Pancreas (tissue), 10 donors: ENCODE data around the gene USB1. TPM values are rescaled to one million over a fixed set of nuclear protein-coding genes. Genes with fewer than 3 reads are reported as not detected.
A peak's percentile ranks its signal among the peaks of the same experiment; 100 is the strongest.

Experiments
- ATAC-seq, 4 donors: fragments of 200-7000 bp; cut with Tn5 transposase; one replicate each; pipeline versions ENCODE4 v1.8.0 to v1.9.1; 2020; ENCODE audit warnings: mild to moderate bottlenecking in 4 of 4, moderate library complexity in 4 of 4
- DNase-seq, 6 donors: peaks; one replicate each; pipeline ENCODE4 v3.0.0-alpha.2; 2020
- FAIRE-seq: peaks from 2 replicates; lab custom pipeline; 2012; peaks lifted over from hg19 to GRCh38; lab: Jason Lieb, UNC
- H3K27ac ChIP-seq, 4 donors: fragments of 200-600 bp; sonication (generic); 1 replicate in 3 of 4; 2 replicates in 1 of 4; pipeline versions ENCODE4 v1.5.0 to v1.8.0; 2020
- H3K27me3 ChIP-seq, 4 donors: fragments of 200-600 bp; one replicate each; pipeline ENCODE4 v1.8.0; 2021
- H3K36me3 ChIP-seq, 3 donors: fragments of 200-600 bp; sonication (generic) in 1 of 3; one replicate each; pipeline versions ENCODE4 v1.5.0 to v1.8.0; 2020 to 2021
- H3K4me1 ChIP-seq, 3 donors: fragments of 200-600 bp; one replicate each; pipeline ENCODE4 v1.8.0; 2021
- H3K4me3 ChIP-seq, 4 donors: fragments of 200-600 bp; sonication (generic) in 2 of 4; one replicate each; pipeline versions ENCODE4 v1.5.0 to v1.8.0; 2020 to 2021
- H3K9me3 ChIP-seq, 4 donors: fragments of 200-600 bp; one replicate each; pipeline ENCODE4 v1.8.0; 2021
- CTCF ChIP-seq, 4 donors: fragments of 200-600 bp; sonication (generic) in 3 of 4; IDR thresholded peaks; one replicate each; pipeline versions ENCODE4 v1.5.0 to v1.8.0; 2021; ENCODE audit warnings: antibody characterized with exemption in 4 of 4
- WGBS, 2 donors: extraction: QIAGEN DNeasy Blood & Tissue Kit; methylation state at CpG; one replicate each; pipeline ENCODE4 v1.1.7; 2013; 5-methylcytosine and 5-hydroxymethylcytosine counted together
- intact Hi-C, 3 donors: fragments of 100-400 bp; cut with DNase I; formaldehyde crosslinking; loops; one replicate each; pipeline versions ENCODE4 v1.11.1 to v1.14.2; 2022
- polyA plus RNA-seq, 2 donors: library from polyadenylated mRNA; stranded (reverse); fragments of 200-250 nt; gene quantifications; one replicate each; pipeline ENCODE4 v1.2.3, GENCODE V29; 2013
- total RNA-seq, 6 donors: library from RNA; stranded (reverse); fragmentation: NEBNext Ultra II Directional in 4 of 6; extraction: Animal tissue kit (Norgen Biotek cat#: 25700) in 4 of 6; gene quantifications; one replicate each; pipeline versions ENCODE4 v1.2.1 to v1.2.4, GENCODE V29; 2021 to 2023
- donor health status: healthy with polysubstance abuse.
- donor health status: DM: no; HTN: no; CAD: no; lungs with moderate emphysema.
- donor health status: DM: no; HTN: no; CAD: no.
- donor health status: control.
- donor health status: control.
- donor health status: Bipolar disorder and iron deficiency.
- donor health status: DM: yes; HTN: yes; CAD: no.
- donor health status: DM: no; HTN: no; CAD: no.
- donor health status: DM: no; HTN: no; CAD: no.
- donor health status: DM: yes; HTN: yes; CAD: no.

The USB1 gene
- total and polyA plus RNA-seq, 8 donors: 13.5 to 23.6 (median 17.7) TPM

- FAIRE-seq (no peak), ATAC-seq (no peak), DNase-seq (no peak)
- Histone ChIP-seq H3K4me3 (no peak overlapping the region), H3K4me1 (peaks cover 10 to 27% (median 19%) of the 10 kb centered on the region in 3 donors), H3K27me3 (no peaks in the 10 kb centered on the region), H3K36me3 (peaks cover 8 to 22% (median 13%) of the 10 kb centered on the region in 3 donors), H3K27ac (no peak overlapping the region), H3K9me3 (no peaks in the 10 kb centered on the region)
- 87 to 91% methylated on average over 18 of the region's 18 CpGs for WGBS, 2 donors
- TF ChIP-seq CTCF (IDR thresholded peaks at IDR 0.05): no peak
- intact Hi-C loops: loop anchor here in 1 of 3 donors (5.0 to 10.0 kb wide), 2 partner anchors 244 to 411 kb away; no protein-coding TSS in a partner anchor
Observed at GRCh38 chr16:57995721-57996405, 5.3 kb upstream of the USB1 start.

GRCh38 chr16:57996406-57997175 lies 4.6 kb upstream of the USB1 start:
- no peak for DNase-seq
- H3K4me3 ChIP-seq: no peak overlapping the region
- H3K4me1 ChIP-seq: peaks cover 10 to 28% (median 19%) of the 10 kb centered on the region in 3 donors
- no peaks in the 10 kb centered on the region for H3K9me3 ChIP-seq
- no peak overlapping the region for H3K27ac ChIP-seq
- no peak for TF ChIP-seq CTCF (IDR thresholded peaks at IDR 0.05)
- H3K36me3 ChIP-seq: peaks cover 8 to 22% (median 13%) of the 10 kb centered on the region in 3 donors
- intact Hi-C loops: loop anchor here in 1 of 3 donors (5.0 to 10.0 kb wide), 2 partner anchors 244 to 412 kb away; no protein-coding TSS in a partner anchor
- H3K27me3 ChIP-seq: no peaks in the 10 kb centered on the region
- no peak for FAIRE-seq
- ATAC-seq: no peak
- WGBS, 2 donors: 96 to 98% methylated on average over 62 of the region's 62 CpGs

- H3K36me3 ChIP-seq: peaks cover 8 to 22% (median 13%) of the 10 kb centered on the region in 3 donors
- no peak for ATAC-seq
Observed at GRCh38 chr16:57997176-57997527, 4.1 kb upstream of the USB1 start.

GRCh38 chr16:57997528-57998265 lies 3.5 kb upstream of the USB1 start:
- H3K27me3 ChIP-seq: no peaks in the 10 kb centered on the region
- DNase-seq (peak in 1 of 6 donors; percentile 74), ATAC-seq (no peak), FAIRE-seq (no peak)
- H3K36me3 ChIP-seq: peaks cover 8 to 22% (median 13%) of the 10 kb centered on the region in 3 donors
- 95% methylated on average over 36 of the region's 36 CpGs for WGBS, 2 donors
- no peak overlapping the region for H3K27ac ChIP-seq
- TF ChIP-seq CTCF (IDR thresholded peaks at IDR 0.05): no peak
- H3K9me3 ChIP-seq: no peaks in the 10 kb centered on the region
- H3K4me1 ChIP-seq: peaks cover 10 to 29% (median 13%) of the 10 kb centered on the region in 3 donors
- no peak overlapping the region for H3K4me3 ChIP-seq
- intact Hi-C loops: loop anchor here in 1 of 3 donors (2.0 to 10.0 kb wide), 3 partner anchors 97 to 413 kb away; no protein-coding TSS in a partner anchor

More at GRCh38 chr16:57997176-57997527, 4.1 kb upstream of the USB1 start:
- Histone ChIP-seq H3K4me3 (no peak overlapping the region), H3K9me3 (no peaks in the 10 kb centered on the region), H3K27me3 (no peaks in the 10 kb centered on the region), H3K27ac (no peak overlapping the region), H3K4me1 (peaks cover 10 to 32% (median 18%) of the 10 kb centered on the region in 3 donors)
- WGBS, 2 donors: 95% methylated on average over 35 of the region's 35 CpGs
- DNase-seq (no peak), FAIRE-seq (no peak)
- TF ChIP-seq CTCF (IDR thresholded peaks at IDR 0.05): no peak
- intact Hi-C loops: loop anchor here in 1 of 3 donors (5.0 to 10.0 kb wide), 2 partner anchors 245 to 412 kb away; no protein-coding TSS in a partner anchor
